OCI-LY3 (cell line): ENCODE results near the gene PRMT1.

ENCODE experiments used
- H2AFZ ChIP-seq: fragments of 200-600, 300-600 bp; shearing (Covaris generic); 2 replicates; pipeline ENCODE4 v1.6.0; 2014; ENCODE audit warnings: antibody characterized with exemption, low read depth, low read length
- H3K27ac ChIP-seq: fragments of 200-600, 300-600 bp; sonication (generic); 2 replicates; pipeline ENCODE4 v1.5.1; 2014; ENCODE audit warnings: mild to moderate bottlenecking, low read length, moderate library complexity, mixed read lengths
- H3K27me3 ChIP-seq: fragments of 200-600, 300-600 bp; sonication (generic); 2 replicates; pipeline ENCODE4 v1.6.1; 2014; ENCODE audit warnings: low read depth, low read length, mixed read lengths
- H3K36me3 ChIP-seq: fragments of 200-600, 300-600 bp; sonication (generic); replicated peaks from 2 replicates; pipeline ENCODE3; 2014; ENCODE audit warnings: low read depth, low read length, mixed read lengths
- H3K4me1 ChIP-seq: fragments of 300-600, 200-600 bp; sonication (generic); 2 replicates; pipeline ENCODE4 v1.6.1; 2014; ENCODE audit warnings: low read length, mixed read lengths
- H3K4me2 ChIP-seq: fragments of 200-600, 300-600 bp; sonication (generic); 2 replicates; pipeline ENCODE4 v1.6.1; 2014; ENCODE audit warnings: low read length, mixed read lengths
- H3K4me3 ChIP-seq: fragments of 300-600, 200-600 bp; sonication (generic); 2 replicates; pipeline ENCODE4 v1.5.1; 2014; ENCODE audit warnings: antibody characterized with exemption, mild to moderate bottlenecking, low read length, moderate library complexity
- H3K79me2 ChIP-seq: fragments of 300-600, 200-600 bp; shearing (Covaris generic); 2 replicates; pipeline ENCODE4 v1.6.1; 2014; ENCODE audit warnings: mild to moderate bottlenecking, low read length, mixed read lengths
- H3K9ac ChIP-seq: fragments of 300-600, 200-600 bp; shearing (Covaris generic); 2 replicates; pipeline ENCODE4 v1.6.0; 2014; ENCODE audit warnings: mild to moderate bottlenecking, low read length, moderate library complexity
- H3K9me3 ChIP-seq: fragments of 200-600, 300-600 bp; shearing (Covaris generic); 2 replicates; pipeline ENCODE4 v1.6.1; 2014; ENCODE audit warnings: low read length, mixed read lengths; ENCODE audit not compliant: insufficient read depth
- H4K20me1 ChIP-seq: fragments of 200-600, 300-600 bp; sonication (generic); 2 replicates; pipeline ENCODE4 v1.6.1; 2016; ENCODE audit warnings: low read length, mixed read lengths; ENCODE audit not compliant: insufficient read depth
- EZH2phosphoT487 ChIP-seq: fragments of 200-600 bp; shearing (Covaris generic); IDR thresholded peaks from 2 replicates; pipeline ENCODE4 v1.6.1; 2018; ENCODE audit warnings: antibody characterized with exemption, mixed run types, low read depth
- TF ChIP-seq, protein P1 (sequence below): fragments of 200-600, 300-600 bp; sonication (generic); IDR thresholded peaks from 2 replicates; pipeline ENCODE4 v1.5.1; 2014; ENCODE audit warnings: antibody characterized with exemption, low read length, low read depth

Gene PRMT1

DNA sequence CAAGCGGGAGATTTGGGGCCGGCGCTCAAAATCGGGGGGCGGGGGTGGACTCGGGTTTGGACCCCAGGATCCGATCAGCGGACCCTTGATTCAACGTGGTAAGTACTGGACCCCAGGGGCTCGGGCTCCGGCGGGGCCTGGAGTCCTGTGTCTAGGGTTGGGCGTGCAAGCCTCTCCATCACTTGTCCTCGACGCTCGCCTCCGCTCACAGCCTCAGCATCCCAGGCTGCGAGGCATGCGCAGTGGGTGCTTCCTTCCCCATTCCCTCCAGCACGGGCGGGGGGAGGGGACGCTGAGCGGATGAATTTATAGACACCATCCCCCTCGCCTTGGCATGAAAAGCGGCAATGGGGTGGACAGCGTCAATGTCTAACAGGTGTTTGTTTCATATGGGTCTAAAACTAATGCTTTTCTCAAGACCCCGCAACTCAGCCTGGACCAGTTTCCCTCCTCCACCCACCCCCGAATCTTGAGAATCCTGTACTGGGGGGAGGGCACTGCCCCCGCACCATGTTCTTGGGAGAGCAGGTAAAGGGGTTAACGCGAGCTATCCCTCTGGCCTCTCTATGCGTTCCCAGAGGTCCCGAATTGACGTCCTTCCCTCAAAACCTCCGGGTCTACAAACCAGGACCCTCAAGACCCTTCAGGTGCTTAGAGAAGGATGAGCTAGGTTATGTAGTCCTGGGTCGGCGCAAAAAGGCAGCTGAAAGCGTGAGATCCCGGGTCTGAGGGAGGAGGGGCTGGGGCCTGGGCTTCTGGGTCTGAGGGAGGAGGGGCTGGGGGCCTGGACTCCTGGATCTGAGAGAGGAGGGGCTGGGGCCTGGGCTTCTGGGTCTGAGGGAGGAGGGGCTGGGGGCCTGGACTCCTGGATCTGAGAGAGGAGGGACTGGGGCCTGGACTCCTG lies 14.4 kb downstream of the PRMT1 start:
- H3K4me2 ChIP-seq, result no peak overlapping the region

DNA sequence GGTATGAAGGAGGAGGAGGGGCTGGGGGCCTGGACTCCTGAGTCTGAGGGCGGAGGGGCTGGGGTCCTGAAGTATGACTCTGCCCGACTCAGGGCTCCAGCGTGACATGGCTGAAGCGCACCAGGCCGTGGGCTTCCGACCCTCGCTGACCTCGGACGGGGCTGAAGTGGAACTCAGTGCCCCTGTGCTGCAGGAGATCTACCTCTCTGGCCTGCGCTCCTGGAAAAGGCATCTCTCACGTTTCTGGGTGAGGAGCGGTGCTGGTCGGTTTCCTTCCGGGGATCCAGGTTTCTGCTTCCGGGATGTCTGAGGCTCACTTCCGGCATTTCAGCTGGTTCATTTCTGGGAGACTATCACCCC lies 15.1 kb downstream of the PRMT1 start:
- Histone ChIP-seq H3K4me3 (no peak overlapping the region), H3K79me2 (no peaks in the 10 kb centered on the region)

More for the DNA sequence above, 14.4 kb downstream of the PRMT1 start:
- H3K9ac ChIP-seq, result no peak overlapping the region
- no peak overlapping the region for H3K27ac ChIP-seq
- TF ChIP-seq EZH2phosphoT487, result no peak
- TF ChIP-seq, protein P1, sequence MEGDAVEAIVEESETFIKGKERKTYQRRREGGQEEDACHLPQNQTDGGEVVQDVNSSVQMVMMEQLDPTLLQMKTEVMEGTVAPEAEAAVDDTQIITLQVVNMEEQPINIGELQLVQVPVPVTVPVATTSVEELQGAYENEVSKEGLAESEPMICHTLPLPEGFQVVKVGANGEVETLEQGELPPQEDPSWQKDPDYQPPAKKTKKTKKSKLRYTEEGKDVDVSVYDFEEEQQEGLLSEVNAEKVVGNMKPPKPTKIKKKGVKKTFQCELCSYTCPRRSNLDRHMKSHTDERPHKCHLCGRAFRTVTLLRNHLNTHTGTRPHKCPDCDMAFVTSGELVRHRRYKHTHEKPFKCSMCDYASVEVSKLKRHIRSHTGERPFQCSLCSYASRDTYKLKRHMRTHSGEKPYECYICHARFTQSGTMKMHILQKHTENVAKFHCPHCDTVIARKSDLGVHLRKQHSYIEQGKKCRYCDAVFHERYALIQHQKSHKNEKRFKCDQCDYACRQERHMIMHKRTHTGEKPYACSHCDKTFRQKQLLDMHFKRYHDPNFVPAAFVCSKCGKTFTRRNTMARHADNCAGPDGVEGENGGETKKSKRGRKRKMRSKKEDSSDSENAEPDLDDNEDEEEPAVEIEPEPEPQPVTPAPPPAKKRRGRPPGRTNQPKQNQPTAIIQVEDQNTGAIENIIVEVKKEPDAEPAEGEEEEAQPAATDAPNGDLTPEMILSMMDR, result no peak
- H3K4me1 ChIP-seq, result peaks cover 16% of the 10 kb centered on the region; the same call in 1 of the 2 replicates
- no peaks in the 10 kb centered on the region for H3K79me2 ChIP-seq
- no peaks in the 10 kb centered on the region for H3K27me3 ChIP-seq
- no peak overlapping the region for H3K4me3 ChIP-seq
- peaks cover 46% of the 10 kb centered on the region for H3K36me3 ChIP-seq
- peaks cover 31% of the 10 kb centered on the region for H4K20me1 ChIP-seq
- H2AFZ ChIP-seq, result no peak overlapping the region
- H3K9me3 ChIP-seq, result no peaks in the 10 kb centered on the region

DNA sequence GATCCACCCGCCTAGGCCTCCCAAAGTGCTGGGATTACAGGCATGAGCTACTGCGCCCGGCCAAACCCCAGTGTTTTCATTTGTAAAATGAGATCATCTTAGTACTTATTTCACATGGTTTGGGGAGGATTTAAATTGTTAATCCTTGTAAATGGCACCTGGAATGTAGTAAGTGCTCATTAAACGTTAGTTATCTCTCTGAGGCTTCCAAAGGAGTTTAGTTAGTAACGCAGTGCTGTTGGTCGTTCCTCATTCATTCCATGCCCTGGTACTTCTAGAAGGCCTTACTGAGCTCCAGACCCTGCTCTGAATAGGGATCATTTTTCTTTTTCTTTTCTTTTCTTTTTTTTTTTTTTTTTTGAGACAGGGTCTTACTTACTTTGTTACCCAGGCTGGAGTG lies 19.0 kb downstream of the PRMT1 start:
- H3K27ac ChIP-seq, result no peak overlapping the region
- TF ChIP-seq, protein P1, result no peak
- TF ChIP-seq EZH2phosphoT487, result no peak
- H3K4me2 ChIP-seq, result no peak overlapping the region
- H3K27me3 ChIP-seq, result no peaks in the 10 kb centered on the region
- H2AFZ ChIP-seq, result no peak overlapping the region
- peaks cover 4% of the 10 kb centered on the region for H3K36me3 ChIP-seq
- H3K9ac ChIP-seq, result no peak overlapping the region
- no peaks in the 10 kb centered on the region for H3K9me3 ChIP-seq
- H3K79me2 ChIP-seq, result no peaks in the 10 kb centered on the region
- no peaks in the 10 kb centered on the region; the same call in 1 of the 2 replicates for H4K20me1 ChIP-seq
- no peak overlapping the region for H3K4me3 ChIP-seq
- H3K4me1 ChIP-seq, result no peaks in the 10 kb centered on the region

More for the DNA sequence above, 15.1 kb downstream of the PRMT1 start:
- Histone ChIP-seq H3K36me3 (peaks cover 42% of the 10 kb centered on the region), H3K9me3 (no peaks in the 10 kb centered on the region), H3K27me3 (no peaks in the 10 kb centered on the region), H4K20me1 (peaks cover 27% of the 10 kb centered on the region), H3K9ac (no peak overlapping the region), H3K4me1 (peaks cover 13% of the 10 kb centered on the region; the same call in 1 of the 2 replicates), H3K4me2 (no peak overlapping the region), H3K27ac (no peak overlapping the region), H2AFZ (no peak overlapping the region)
- TF ChIP-seq, protein P1, result no peak
- TF ChIP-seq EZH2phosphoT487, result no peak

DNA sequence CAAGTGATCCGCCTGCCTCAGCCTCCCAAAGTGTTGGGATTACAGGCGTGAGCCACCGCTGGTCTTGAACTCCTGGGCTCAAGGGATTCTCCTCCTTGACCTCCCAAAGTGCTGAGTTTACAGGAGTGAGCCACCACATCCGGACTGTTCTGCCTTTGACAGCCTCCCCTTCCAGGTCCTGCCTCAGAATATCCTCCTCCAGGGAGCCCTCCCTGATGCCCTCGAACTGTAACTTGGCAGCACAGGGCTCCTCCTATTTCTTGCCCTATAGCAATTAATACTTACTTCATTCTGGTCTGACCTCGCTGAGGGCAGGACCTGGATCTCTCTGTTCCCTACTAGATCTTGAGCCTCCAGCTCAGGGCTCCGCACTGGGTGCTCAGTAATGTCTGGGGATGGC lies 19.8 kb downstream of the PRMT1 start:
- no peak overlapping the region for H3K4me3 ChIP-seq
- peaks cover 4% of the 10 kb centered on the region for H3K36me3 ChIP-seq
- no peak overlapping the region for H2AFZ ChIP-seq
- no peaks in the 10 kb centered on the region; the same call in 1 of the 2 replicates for H4K20me1 ChIP-seq
- H3K4me1 ChIP-seq, result no peaks in the 10 kb centered on the region
- TF ChIP-seq, protein P1, result no peak
- TF ChIP-seq EZH2phosphoT487, result no peak
- H3K79me2 ChIP-seq, result no peaks in the 10 kb centered on the region
- no peaks in the 10 kb centered on the region for H3K27me3 ChIP-seq
- H3K27ac ChIP-seq, result no peak overlapping the region
- H3K4me2 ChIP-seq, result no peak overlapping the region
- H3K9me3 ChIP-seq, result no peaks in the 10 kb centered on the region
- no peak overlapping the region for H3K9ac ChIP-seq
